B cell (primary cell): Measurements from ENCODE around the gene ARHGAP32. TPM values are rescaled to one million over a fixed set of nuclear protein-coding genes. Genes with fewer than 3 reads are reported as not detected.

Source experiments
- ATAC-seq: fragments of 200-7000 bp; cut with Tn5 transposase; one replicate; pipeline ENCODE4 v1.10.0; 2021; ENCODE audit warnings: low read depth, mild to moderate bottlenecking, moderate number of reproducible peaks, moderate library complexity
- CTCF ChIA-PET: fragments of 350-600 bp; sonication (Branson Sonifier 250); formaldehyde crosslinking; loops from one replicate; lab custom pipeline; 2021; ENCODE audit warnings: antibody characterized with exemption, inconsistent platforms; lab: Charles Lee
- POLR2A ChIA-PET: fragments of 350-600 bp; sonication (Branson Sonifier 250); formaldehyde crosslinking; loops from one replicate; lab custom pipeline; 2021; ENCODE audit warnings: antibody characterized with exemption; lab: Charles Lee
- DNase-seq: peaks from one replicate; pipeline ENCODE4 v3.0.0; 2013
- H2AFZ ChIP-seq: 2 replicates; pipeline ENCODE4 v1.6.1; 2012; ENCODE audit warnings: mild to moderate bottlenecking, low read depth, low read length; ENCODE audit not compliant: insufficient read depth, poor library complexity, severe bottlenecking
- H3K27ac ChIP-seq, 2 donors: 1 replicate in 1 of 2; 2 replicates in 1 of 2; pipeline ENCODE4 v1.5.1; 2012 to 2013; ENCODE audit warnings: low read length in 2 of 2, mild to moderate bottlenecking in 2 of 2, moderate library complexity in 1 of 2
- H3K27me3 ChIP-seq, 4 experiments: fragments of 200-600 bp in 1 of 4; sonication (generic) in 1 of 4; replicated peaks in 1 of 4; 1 replicate in 2 of 4; 2 replicates in 2 of 4; pipeline versions ENCODE4 v1.6.1 to v1.7.0; 2013 to 2016; ENCODE audit warnings: low read length in 3 of 4, mild to moderate bottlenecking in 2 of 4, mixed read lengths in 1 of 4, moderate library complexity in 1 of 4; ENCODE audit not compliant: insufficient read depth in 4 of 4, control insufficient read depth in 3 of 4; ENCODE audit errors: control extremely low read depth in 1 of 4
- H3K36me3 ChIP-seq, 2 experiments: replicated peaks in 1 of 2; 1 replicate in 1 of 2; 2 replicates in 1 of 2; pipeline versions ENCODE4 v1.6.1 to v1.7.1; 2013; ENCODE audit warnings: low read length in 1 of 2; ENCODE audit not compliant: insufficient read depth in 2 of 2, control insufficient read depth in 1 of 2; ENCODE audit errors: control extremely low read depth in 1 of 2, extremely low read depth in 1 of 2
- H3K4me1 ChIP-seq, 2 donors: fragments of 200-600 bp in 1 of 2; sonication (generic) in 1 of 2; 1 replicate in 1 of 2; 2 replicates in 1 of 2; pipeline versions ENCODE4 v1.5.1 to v1.6.1; 2013 to 2017; ENCODE audit warnings: low read length in 2 of 2; ENCODE audit not compliant: control insufficient read depth in 2 of 2, insufficient read depth in 2 of 2
- H3K4me2 ChIP-seq: replicated peaks from 2 replicates; pipeline ENCODE3; 2012; ENCODE audit warnings: mild to moderate bottlenecking, low read depth, low read length; ENCODE audit not compliant: poor library complexity, severe bottlenecking
- H3K4me3 ChIP-seq, 5 experiments: fragments of 200-600 bp in 1 of 5; sonication (generic) in 1 of 5; 1 replicate in 3 of 5; 2 replicates in 2 of 5; pipeline versions ENCODE4 v1.5.1 to v1.7.0; 2011 to 2016; ENCODE audit warnings: low read length in 4 of 5, mild to moderate bottlenecking in 4 of 5, low read depth in 2 of 5, control low read depth in 1 of 5, moderate library complexity in 1 of 5; ENCODE audit not compliant: insufficient read depth in 1 of 5; ENCODE audit errors: control extremely low read depth in 1 of 5, extremely low read depth in 1 of 5
- H3K79me2 ChIP-seq: fragments of 200-600 bp; sonication (generic); one replicate; pipeline ENCODE4 v1.6.0; 2016; ENCODE audit warnings: low read length; ENCODE audit not compliant: control insufficient read depth, insufficient read depth
- H3K9ac ChIP-seq: fragments of 200-600 bp; sonication (generic); 2 replicates; pipeline ENCODE4 v1.6.1; 2017; ENCODE audit warnings: mild to moderate bottlenecking, low read length, moderate library complexity
- H3K9me3 ChIP-seq, 3 donors: one replicate each; pipeline versions ENCODE4 v1.6.1 to v1.7.1; 2013; ENCODE audit warnings: low read length in 2 of 3; ENCODE audit not compliant: control insufficient read depth in 2 of 3, insufficient read depth in 1 of 3; ENCODE audit errors: control extremely low read depth in 1 of 3
- H4K20me1 ChIP-seq: 2 replicates; pipeline ENCODE4 v1.6.0; 2012; ENCODE audit warnings: mild to moderate bottlenecking, low read length; ENCODE audit not compliant: insufficient read depth, control insufficient read depth, poor library complexity, severe bottlenecking
- H3K27ac Mint-ChIP-seq: one replicate; pipeline ENCODE4 v1.8.0; 2021; ENCODE audit warnings: mixed read lengths
- H3K27me3 Mint-ChIP-seq: one replicate; pipeline ENCODE4 v1.8.0; 2021; ENCODE audit warnings: mixed read lengths
- H3K4me1 Mint-ChIP-seq: one replicate; pipeline ENCODE4 v1.8.0; 2021; ENCODE audit warnings: mixed read lengths
- H3K4me3 Mint-ChIP-seq: one replicate; pipeline ENCODE4 v1.8.0; 2021; ENCODE audit warnings: mixed read lengths
- H3K9me3 Mint-ChIP-seq: one replicate; pipeline ENCODE4 v1.8.0; 2022; ENCODE audit warnings: mixed read lengths; ENCODE audit not compliant: insufficient read depth
- EZH2 ChIP-seq: IDR thresholded peaks from 2 replicates; pipeline ENCODE4 v1.6.1; 2012; ENCODE audit warnings: borderline replicate concordance, low read depth, mild to moderate bottlenecking, moderate library complexity, low read length; ENCODE audit not compliant: insufficient read depth, poor library complexity, severe bottlenecking
- WGBS: methylation state at CpG from one replicate; pipeline ENCODE4 v1.1.5; 2013; ENCODE audit warnings: missing lambda C conversion rate; ENCODE audit not compliant: insufficient coverage; 5-methylcytosine and 5-hydroxymethylcytosine counted together
- intact Hi-C: fragments of 100-400 bp; cut with micrococcal nuclease; formaldehyde crosslinking; loops from one replicate; pipeline ENCODE4 v1.10.0; 2022
- polyA plus RNA-seq: library from polyadenylated mRNA; depleted of rRNA; stranded (reverse); fragments of >200 nt; gene quantifications from 2 replicates; pipeline ENCODE4 v1.2.3, GENCODE V29; 2012
- total RNA-seq, 2 donors: library from RNA; stranded (reverse); fragments of 120-200 nt in 1 of 2; gene quantifications; 1 replicate in 1 of 2; 2 replicates in 1 of 2; pipeline versions ENCODE4 v1.2.3 to v1.2.4, GENCODE V29; 2013 to 2022
- TF ChIP-seq, protein P1 (sequence below): fragments of 200-600 bp; IDR thresholded peaks from one replicate; pipeline ENCODE4 v1.8.0; 2022; ENCODE audit warnings: antibody characterized with exemption, mild to moderate bottlenecking

ARHGAP32 gene
- total and polyA plus RNA-seq, 2 donors (not counting 1 experiment from before 2014, with no cell fraction given) = 4.4 to 10.6 TPM

DNA sequence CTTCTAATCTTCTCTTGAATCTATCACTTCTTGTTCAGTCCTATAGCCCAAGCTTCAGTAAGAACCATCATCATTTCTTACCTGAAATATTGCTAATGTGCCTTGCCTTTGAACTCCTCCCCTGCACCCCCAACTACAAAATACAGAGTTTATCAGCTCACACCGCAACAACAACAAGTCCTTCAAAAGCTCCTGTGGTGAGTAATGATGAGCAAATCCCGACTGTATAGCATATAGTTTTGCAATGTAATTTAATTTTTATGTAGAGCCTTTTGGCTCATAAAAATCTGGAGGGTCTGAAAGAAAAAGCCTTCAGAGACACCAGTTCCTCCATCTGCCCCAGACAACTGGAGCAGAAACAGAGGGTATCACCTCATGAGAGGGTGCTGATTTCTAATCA, 124.7 kb downstream of the ARHGAP32 start:
- TF ChIP-seq, protein P1, sequence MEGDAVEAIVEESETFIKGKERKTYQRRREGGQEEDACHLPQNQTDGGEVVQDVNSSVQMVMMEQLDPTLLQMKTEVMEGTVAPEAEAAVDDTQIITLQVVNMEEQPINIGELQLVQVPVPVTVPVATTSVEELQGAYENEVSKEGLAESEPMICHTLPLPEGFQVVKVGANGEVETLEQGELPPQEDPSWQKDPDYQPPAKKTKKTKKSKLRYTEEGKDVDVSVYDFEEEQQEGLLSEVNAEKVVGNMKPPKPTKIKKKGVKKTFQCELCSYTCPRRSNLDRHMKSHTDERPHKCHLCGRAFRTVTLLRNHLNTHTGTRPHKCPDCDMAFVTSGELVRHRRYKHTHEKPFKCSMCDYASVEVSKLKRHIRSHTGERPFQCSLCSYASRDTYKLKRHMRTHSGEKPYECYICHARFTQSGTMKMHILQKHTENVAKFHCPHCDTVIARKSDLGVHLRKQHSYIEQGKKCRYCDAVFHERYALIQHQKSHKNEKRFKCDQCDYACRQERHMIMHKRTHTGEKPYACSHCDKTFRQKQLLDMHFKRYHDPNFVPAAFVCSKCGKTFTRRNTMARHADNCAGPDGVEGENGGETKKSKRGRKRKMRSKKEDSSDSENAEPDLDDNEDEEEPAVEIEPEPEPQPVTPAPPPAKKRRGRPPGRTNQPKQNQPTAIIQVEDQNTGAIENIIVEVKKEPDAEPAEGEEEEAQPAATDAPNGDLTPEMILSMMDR = no peak
- no peak for TF ChIP-seq EZH2
- no peak overlapping the region for H3K27ac ChIP-seq
- H3K27ac Mint-ChIP-seq = no peak overlapping the region
- CTCF ChIA-PET = no interaction called here
- H3K4me3 Mint-ChIP-seq = no peak overlapping the region
- intact Hi-C loops = no loop called here
- no peak overlapping the region for H3K4me2 ChIP-seq
- no peaks in the 10 kb centered on the region for H3K79me2 ChIP-seq
- peaks cover 3% of the 10 kb centered on the region for H3K27me3 Mint-ChIP-seq
- no peak for ATAC-seq
- no peak overlapping the region for H3K4me3 ChIP-seq
- POLR2A ChIA-PET = no interaction called here
- H3K4me1 ChIP-seq = no peaks in the 10 kb centered on the region
- no peaks in the 10 kb centered on the region for H3K36me3 ChIP-seq
- H3K9me3 Mint-ChIP-seq = no peaks in the 10 kb centered on the region
- no peaks in the 10 kb centered on the region for H4K20me1 ChIP-seq
- H2AFZ ChIP-seq = no peak overlapping the region
- no peak overlapping the region for H3K9ac ChIP-seq
- H3K4me1 Mint-ChIP-seq = no peaks in the 10 kb centered on the region
- H3K27me3 ChIP-seq = no peaks in the 10 kb centered on the region
- no CpG with 5 or more reads among the region's 2 CpGs for WGBS
- H3K9me3 ChIP-seq = no peaks in the 10 kb centered on the region
- DNase-seq = no peak

DNA sequence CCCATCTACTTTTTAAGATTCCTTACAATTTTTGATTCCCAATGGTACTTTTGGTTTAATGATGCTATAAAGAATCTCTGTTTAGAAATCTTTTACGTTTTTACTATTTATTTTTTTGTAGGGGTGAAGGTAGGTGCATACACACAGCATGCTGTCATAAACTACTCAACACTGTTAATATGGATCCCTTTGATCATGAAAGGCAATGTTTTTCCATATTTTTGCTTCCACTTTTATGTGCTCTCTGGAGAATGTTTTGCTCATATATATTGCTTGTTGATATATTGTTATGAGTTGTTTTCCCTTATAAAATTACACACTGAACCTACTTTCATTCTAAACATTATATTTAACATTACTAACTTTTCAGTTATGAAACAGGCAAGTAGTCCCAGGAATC, 125.9 kb downstream of the ARHGAP32 start:
- no peak overlapping the region for H3K4me2 ChIP-seq
- H3K27me3 ChIP-seq = no peaks in the 10 kb centered on the region
- H3K4me1 Mint-ChIP-seq = no peaks in the 10 kb centered on the region
- no peak overlapping the region for H3K27ac Mint-ChIP-seq
- H3K36me3 ChIP-seq = peaks cover 0 to 1% of the 10 kb centered on the region in 2 experiments
- no peaks in the 10 kb centered on the region for H3K4me1 ChIP-seq
- no peaks in the 10 kb centered on the region for H3K79me2 ChIP-seq
- H3K9me3 ChIP-seq = no peaks in the 10 kb centered on the region
- intact Hi-C loops = no loop called here
- H3K4me3 ChIP-seq = no peak overlapping the region
- no peaks in the 10 kb centered on the region for H3K9me3 Mint-ChIP-seq
- no peak overlapping the region for H3K27ac ChIP-seq
- no peak for TF ChIP-seq EZH2
- TF ChIP-seq, protein P1 = no peak
- no peak overlapping the region for H3K9ac ChIP-seq
- H3K27me3 Mint-ChIP-seq = no peaks in the 10 kb centered on the region
- H3K4me3 Mint-ChIP-seq = no peak overlapping the region
- H4K20me1 ChIP-seq = no peaks in the 10 kb centered on the region
- ChIA-PET CTCF (no interaction called here), POLR2A (no interaction called here)
- no peak for ATAC-seq
- DNase-seq = no peak
- no peak overlapping the region for H2AFZ ChIP-seq
- WGBS = no CpG with 5 or more reads among the region's 1 CpG
